Measurements from ENCODE around the gene SH3BP4.

Gene SH3BP4

DNA sequence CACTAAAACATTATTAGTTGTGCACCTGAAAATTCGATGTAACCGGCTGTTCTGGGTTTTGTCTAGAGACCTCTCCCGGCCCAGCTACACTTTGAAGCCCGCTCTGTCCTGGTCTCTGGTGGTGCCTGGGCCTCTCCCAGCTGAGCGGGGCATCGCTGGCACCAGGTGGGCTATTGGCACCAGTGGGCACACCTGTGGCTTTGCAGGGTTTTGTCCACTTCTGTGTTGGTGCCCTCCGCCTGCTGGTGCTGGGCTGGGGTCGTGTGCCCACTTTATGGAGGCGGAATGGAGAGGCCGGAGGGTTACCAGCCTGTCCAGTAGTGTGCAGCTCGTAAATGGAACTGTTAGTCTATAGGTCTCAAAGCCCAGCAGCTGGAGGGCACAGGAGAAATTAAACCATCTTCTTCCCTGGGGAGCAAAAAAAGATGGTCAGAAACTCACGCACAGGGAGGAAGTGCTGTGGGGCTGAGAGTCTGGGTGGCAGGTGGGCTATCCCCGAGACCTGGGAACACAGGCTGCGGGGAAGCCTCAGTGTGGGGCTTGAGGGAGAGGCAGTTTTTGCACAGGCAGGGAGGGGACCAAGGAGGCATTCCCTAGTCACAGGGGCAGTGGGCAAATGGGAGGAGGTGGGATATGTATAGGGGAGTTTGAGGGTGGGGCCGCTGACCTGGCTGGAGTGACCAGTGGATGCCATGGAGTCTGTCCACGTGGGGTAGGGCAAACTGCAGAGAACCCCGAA is 30.4 kb downstream of the SH3BP4 start:
- TF ChIP-seq, protein P1, sequence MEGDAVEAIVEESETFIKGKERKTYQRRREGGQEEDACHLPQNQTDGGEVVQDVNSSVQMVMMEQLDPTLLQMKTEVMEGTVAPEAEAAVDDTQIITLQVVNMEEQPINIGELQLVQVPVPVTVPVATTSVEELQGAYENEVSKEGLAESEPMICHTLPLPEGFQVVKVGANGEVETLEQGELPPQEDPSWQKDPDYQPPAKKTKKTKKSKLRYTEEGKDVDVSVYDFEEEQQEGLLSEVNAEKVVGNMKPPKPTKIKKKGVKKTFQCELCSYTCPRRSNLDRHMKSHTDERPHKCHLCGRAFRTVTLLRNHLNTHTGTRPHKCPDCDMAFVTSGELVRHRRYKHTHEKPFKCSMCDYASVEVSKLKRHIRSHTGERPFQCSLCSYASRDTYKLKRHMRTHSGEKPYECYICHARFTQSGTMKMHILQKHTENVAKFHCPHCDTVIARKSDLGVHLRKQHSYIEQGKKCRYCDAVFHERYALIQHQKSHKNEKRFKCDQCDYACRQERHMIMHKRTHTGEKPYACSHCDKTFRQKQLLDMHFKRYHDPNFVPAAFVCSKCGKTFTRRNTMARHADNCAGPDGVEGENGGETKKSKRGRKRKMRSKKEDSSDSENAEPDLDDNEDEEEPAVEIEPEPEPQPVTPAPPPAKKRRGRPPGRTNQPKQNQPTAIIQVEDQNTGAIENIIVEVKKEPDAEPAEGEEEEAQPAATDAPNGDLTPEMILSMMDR (IDR thresholded peaks at IDR 0.05; ENCODE audit: low read depth, low read length, missing control alignments) = no peak
- H3K4me3 ChIP-seq (ENCODE audit: low read depth, low read length) = no peak overlapping the region
- no peak for DNase-seq (ENCODE audit: low read depth)

DNA sequence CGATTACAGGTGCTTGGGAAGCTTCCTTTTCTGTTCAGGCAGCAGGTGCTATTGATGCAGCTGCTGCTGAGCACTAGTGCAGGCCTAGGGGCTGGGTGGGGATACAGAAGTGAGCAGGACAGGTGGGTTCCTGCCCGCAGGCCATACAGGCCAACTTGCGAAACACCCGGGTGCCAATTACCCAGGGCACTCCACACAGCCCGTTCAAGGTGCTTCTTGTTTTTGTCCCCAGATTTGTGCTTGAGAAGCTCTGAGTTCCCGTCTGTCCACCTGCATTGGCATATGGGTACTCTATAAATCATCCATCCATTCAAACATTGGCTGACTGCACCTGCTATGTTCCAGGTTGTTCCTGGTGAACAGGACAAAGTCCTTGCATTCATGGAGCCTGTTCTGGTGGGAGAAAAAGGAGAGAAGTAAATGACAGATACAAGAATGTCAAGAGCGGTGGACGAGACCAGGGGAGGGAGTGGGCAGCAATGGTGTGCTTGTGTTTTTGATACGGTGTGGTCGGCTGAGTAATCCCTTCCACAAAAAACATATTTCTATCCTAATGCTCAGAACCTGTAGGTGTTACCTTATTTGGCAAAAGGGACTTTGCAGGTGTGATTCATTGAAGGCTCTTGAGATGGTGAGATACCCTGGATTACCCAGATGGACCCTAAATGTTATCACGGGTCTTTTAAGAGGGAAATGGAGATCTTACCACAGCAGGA is 31.4 kb downstream of the SH3BP4 start:
- DNase-seq (ENCODE audit: low read depth) = no peak
- H3K4me3 ChIP-seq (ENCODE audit: low read depth, low read length) = no peak overlapping the region
- TF ChIP-seq, protein P1 (IDR thresholded peaks at IDR 0.05; ENCODE audit: low read depth, low read length, missing control alignments) = no peak

DNA sequence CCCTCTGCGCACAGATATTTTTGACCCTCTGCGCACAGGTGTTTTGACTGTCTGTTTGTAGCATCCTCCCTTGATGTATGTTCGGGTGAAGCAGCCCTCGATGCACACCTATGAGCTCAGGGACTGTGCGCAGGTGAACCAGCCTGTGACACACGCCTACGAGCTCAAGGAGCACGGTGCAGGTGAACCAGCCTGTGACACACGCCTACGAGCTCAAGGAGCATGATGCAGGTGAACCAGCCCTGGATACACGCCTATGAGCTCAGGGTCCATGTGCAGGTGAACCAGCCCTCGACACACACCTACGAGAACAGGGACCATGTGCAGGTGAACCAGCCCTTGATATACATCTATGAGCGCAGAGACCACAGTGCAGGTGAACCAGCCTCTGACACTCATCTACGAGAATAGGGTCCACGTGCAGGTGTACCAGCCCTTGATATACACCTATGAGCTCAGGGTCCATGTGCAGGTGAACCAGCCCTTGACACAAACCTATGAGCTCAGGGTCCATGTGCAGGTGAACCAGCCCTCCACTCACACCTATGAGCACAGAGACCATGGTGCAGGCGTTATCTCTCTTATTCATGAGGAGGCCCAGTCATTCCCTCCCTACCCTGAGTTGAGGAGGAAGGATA is 33.9 kb downstream of the SH3BP4 start:
- DNase-seq (ENCODE audit: low read depth) = no peak
- H3K4me3 ChIP-seq (ENCODE audit: low read depth, low read length) = no peak overlapping the region
- TF ChIP-seq, protein P1 (IDR thresholded peaks at IDR 0.05; ENCODE audit: low read depth, low read length, missing control alignments) = no peak

DNA sequence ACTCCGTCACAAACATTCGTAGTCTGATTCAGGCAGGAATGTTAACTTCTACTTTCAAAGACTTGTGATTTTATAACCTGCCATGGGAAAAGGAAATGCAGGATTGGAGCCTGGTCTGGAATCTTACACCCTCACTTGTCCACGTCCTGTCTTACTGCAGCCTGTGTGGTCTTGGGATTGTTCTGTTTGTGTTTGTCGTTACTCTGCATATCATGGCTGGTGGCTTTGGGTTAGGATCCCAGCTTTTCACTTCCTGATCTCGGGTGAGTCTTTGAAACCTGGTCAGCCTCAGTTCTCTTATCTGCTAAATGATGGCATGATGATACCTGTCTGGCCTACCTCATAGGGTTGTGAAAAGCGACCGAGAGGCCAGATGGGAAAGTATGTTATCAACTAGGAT is 34.6 kb downstream of the SH3BP4 start:
- H3K4me3 ChIP-seq (ENCODE audit: low read depth, low read length) = no peak overlapping the region
- TF ChIP-seq, protein P1 (IDR thresholded peaks at IDR 0.05; ENCODE audit: low read depth, low read length, missing control alignments) = no peak
- no peak for DNase-seq (ENCODE audit: low read depth)

DNA sequence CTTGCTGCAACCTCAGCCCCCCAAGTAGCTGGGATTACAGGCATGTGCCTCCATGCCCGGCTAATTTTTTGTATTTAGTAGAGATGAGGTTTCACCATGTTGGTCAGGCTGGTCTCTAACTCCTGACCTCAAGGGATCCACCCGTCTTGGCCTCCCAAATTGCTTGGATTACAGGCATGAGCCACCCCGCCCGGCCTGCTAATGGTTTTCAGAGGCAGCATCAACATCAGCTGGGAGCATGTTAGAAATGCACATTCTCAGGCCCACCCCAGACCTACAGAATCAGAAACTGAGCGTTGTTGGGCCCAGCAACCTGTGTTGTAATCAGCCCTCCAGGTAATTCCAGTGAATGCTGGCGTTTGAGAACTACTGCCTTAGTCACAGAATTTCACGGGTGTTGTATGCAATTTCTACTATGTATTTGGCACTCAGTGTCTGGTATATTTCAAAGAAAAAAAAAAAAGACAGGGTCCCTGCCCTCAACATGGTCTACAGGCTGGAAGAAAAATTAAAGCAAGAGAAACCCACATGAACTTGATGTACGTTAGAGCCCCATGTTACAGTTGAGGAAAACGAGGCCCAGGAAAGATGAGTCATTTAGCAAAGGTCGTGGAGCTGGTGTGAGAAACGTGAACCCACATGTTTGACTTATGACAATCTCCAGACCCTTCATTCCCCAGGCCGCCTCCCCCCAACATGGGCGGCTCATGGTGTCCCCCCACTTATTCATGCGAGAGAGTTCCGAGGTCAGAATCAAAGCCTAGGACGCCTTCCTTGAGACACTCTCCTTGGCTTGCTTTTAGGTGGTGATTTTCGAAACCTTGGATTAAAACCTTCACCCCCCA is 35.3 kb downstream of the SH3BP4 start:
- TF ChIP-seq, protein P1 (IDR thresholded peaks at IDR 0.05; ENCODE audit: low read depth, low read length, missing control alignments) = no peak
- no peak for DNase-seq (ENCODE audit: low read depth)
- no peak overlapping the region for H3K4me3 ChIP-seq (ENCODE audit: low read depth, low read length)

DNA sequence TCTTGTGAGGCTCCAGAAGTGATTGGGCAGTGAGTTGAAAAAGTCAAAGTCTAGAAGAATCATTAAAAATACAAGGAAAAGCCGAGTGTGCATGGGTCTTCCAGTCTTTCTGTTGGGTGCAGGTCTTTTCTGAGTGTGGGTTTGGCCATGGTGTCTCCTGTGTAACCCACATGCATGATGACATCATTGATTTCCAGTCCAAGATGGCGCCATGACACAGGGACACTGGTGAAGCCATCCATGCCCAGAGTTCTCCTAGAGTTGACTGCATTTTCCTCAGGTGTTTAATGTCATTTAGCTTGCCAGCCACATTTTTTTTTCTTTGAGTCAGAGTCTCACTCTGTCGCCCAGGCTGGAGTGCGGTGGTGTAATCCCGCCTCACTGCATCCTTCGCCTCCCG is 35.9 kb downstream of the SH3BP4 start:
- no peak overlapping the region for H3K4me3 ChIP-seq (ENCODE audit: low read depth, low read length)
- DNase-seq (ENCODE audit: low read depth) = no peak
- TF ChIP-seq, protein P1 (IDR thresholded peaks at IDR 0.05; ENCODE audit: low read depth, low read length, missing control alignments) = no peak

All from GM12864 (cell line).